HG02798 (cell line): ENCODE data around the gene GALR1.

Source experiments
- ATAC-seq: cut with Tn5 transposase; IDR thresholded peaks from one replicate; pipeline ENCODE4 v1.9.1; 2021; ENCODE audit warnings: mild to moderate bottlenecking; ENCODE audit not compliant: unreplicated experiment, poor library complexity

Gene GALR1

GRCh38 chr18:77316641-77317040, 67.0 kb downstream of the GALR1 start:
- ATAC-seq = no peak

DNA sequence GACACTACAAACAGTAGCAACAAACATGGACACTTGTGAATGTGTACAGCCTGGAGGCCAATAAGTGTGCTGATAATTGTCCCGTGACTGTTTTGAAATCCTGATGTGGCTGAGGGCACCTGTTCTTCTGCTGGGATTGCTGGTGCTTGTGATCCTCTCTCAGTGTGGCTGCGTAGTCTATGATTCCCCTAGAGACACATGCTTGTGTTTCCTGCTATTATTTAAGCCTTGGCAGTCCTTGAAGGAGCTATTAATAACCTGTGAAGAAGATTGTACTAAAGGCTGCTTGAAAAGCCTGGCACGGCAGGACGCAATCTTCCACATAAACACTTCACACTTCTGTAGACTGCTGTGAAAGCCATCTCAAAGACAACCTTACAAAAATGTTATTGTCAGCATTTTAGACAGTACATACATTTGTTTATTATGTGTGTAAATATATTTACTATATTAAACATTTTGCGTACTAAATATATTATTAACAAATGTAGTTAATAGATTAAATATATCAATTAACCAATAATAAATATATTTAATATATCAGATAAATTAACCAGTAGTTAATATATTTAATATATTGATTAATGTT, 71.4 kb downstream of the GALR1 start:
- no peak for ATAC-seq

- ATAC-seq = no peak
Measured at GRCh38 chr18:77321823-77322805, 72.5 kb downstream of the GALR1 start.

DNA sequence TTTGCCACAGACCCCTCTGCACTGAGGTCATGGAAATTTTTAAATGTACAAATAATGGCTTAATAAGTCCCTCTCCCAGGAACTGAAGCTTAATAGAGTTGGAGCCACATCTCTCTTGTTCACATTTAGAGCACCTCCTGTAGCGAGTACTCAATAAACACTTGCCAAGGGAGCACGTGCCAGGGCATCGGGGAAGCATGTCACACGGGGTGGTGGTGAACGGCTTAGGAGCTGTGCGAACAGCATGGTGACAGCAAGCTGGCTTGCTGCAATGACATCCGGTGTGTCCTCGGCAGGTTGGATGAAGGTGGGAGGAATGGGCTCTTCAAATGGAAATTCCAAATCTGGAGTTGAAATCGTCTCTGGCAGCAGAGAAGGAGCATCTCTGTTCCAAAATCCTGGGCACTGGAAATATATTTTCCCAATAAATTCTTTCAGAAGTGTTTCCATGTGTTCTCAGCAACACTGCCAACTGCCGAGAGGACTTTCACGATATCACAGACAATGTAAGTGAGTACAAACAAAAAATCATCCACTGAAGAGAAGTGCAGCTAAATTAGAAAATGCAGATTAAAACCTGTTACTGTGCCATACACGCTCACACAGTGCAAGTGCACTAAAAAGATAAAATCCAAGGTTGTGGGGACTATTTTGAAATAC, 74.1 kb downstream of the GALR1 start:
- no peak for ATAC-seq
